Kidney (tissue), 14 donors: ENCODE measurements around the gene NCAM2. TPM values are rescaled to one million over a fixed set of nuclear protein-coding genes. Genes with fewer than 3 reads are reported as not detected.

Experiments
- DNase-seq, 5 donors: peaks; one replicate each; pipeline ENCODE4 v3.0.0-alpha.2; 2013 to 2020
- FAIRE-seq: peaks from 2 replicates; lab custom pipeline; 2012; peaks lifted over from hg19 to GRCh38; lab: Jason Lieb, UNC
- H3K27ac ChIP-seq, 2 donors: one replicate each; pipeline ENCODE4 v1.7.0; 2013; ENCODE audit warnings: low read depth in 2 of 2, low read length in 2 of 2, inconsistent platforms in 1 of 2
- H3K27me3 ChIP-seq: one replicate; pipeline ENCODE4 v1.7.1; 2013; ENCODE audit warnings: low read length, inconsistent platforms; ENCODE audit not compliant: control insufficient read depth, insufficient read depth
- H3K36me3 ChIP-seq, 3 donors: one replicate each; pipeline versions ENCODE4 v1.7.0 to v1.7.1; 2013; ENCODE audit warnings: low read length in 3 of 3, control low read depth in 1 of 3, inconsistent platforms in 1 of 3; ENCODE audit not compliant: insufficient read depth in 3 of 3, control insufficient read depth in 2 of 3
- H3K4me1 ChIP-seq, 3 donors: one replicate each; pipeline versions ENCODE4 v1.7.0 to v1.7.1; 2013; ENCODE audit warnings: low read length in 3 of 3, inconsistent platforms in 1 of 3, low read depth in 1 of 3; ENCODE audit not compliant: control insufficient read depth in 2 of 3, insufficient read depth in 2 of 3
- H3K4me3 ChIP-seq, 3 donors: one replicate each; pipeline versions ENCODE4 v1.7.0 to v1.8.1; 2013; ENCODE audit warnings: low read length in 3 of 3, control low read depth in 1 of 3, inconsistent platforms in 1 of 3
- H3K9ac ChIP-seq, 3 donors: one replicate each; pipeline versions ENCODE4 v1.7.0 to v1.7.1; 2013; ENCODE audit warnings: low read length in 3 of 3, control low read depth in 1 of 3, inconsistent platforms in 1 of 3
- H3K9me3 ChIP-seq, 3 donors: one replicate each; pipeline versions ENCODE4 v1.7.0 to v1.7.1; 2013; ENCODE audit warnings: low read length in 3 of 3, control low read depth in 1 of 3, inconsistent platforms in 1 of 3; ENCODE audit not compliant: control insufficient read depth in 2 of 3, insufficient read depth in 1 of 3
- CTCF ChIP-seq: IDR thresholded peaks from 3 replicates; pipeline ENCODE4 v1.5.1; 2012; ENCODE audit warnings: mild to moderate bottlenecking, moderate library complexity, borderline replicate concordance; ENCODE audit not compliant: insufficient read depth; ENCODE audit errors: extremely low read depth
- intact Hi-C: fragments of 100-400 bp; cut with DNase I; formaldehyde crosslinking; loops from one replicate; pipeline ENCODE4 v1.11.1; 2022
- polyA plus RNA-seq: library from polyadenylated mRNA; stranded (reverse); fragments of 350-450 nt; fragmentation: Illumina TruSeq; extraction: RNeasy Lipid Tissue Mini Kit (QIAGEN cat#74804); gene quantifications from one replicate; pipeline ENCODE4 v1.2.3, GENCODE V29; 2014; ENCODE audit warnings: low read depth, low replicate concordance; ENCODE audit not compliant: insufficient read depth
- total RNA-seq: library from RNA; stranded (reverse); fragmentation: NEBNext Ultra II Directional; extraction: Animal tissue kit (Norgen Biotek cat#: 25700); gene quantifications from one replicate; pipeline ENCODE4 v1.2.1, GENCODE V29; 2021
- donor health status: control.
- donor health status: control.
- donor health status: control.
- donor health status: control.
- donor health status: control.
- donor health status: DM: yes; HTN: yes; CAD: no.
- donor health status: Normal renal cell carcinoma (clear cell type).

Gene NCAM2
- total and polyA plus RNA-seq, 2 donors from 2014 or later, result 0.13 to 0.82 TPM

DNA sequence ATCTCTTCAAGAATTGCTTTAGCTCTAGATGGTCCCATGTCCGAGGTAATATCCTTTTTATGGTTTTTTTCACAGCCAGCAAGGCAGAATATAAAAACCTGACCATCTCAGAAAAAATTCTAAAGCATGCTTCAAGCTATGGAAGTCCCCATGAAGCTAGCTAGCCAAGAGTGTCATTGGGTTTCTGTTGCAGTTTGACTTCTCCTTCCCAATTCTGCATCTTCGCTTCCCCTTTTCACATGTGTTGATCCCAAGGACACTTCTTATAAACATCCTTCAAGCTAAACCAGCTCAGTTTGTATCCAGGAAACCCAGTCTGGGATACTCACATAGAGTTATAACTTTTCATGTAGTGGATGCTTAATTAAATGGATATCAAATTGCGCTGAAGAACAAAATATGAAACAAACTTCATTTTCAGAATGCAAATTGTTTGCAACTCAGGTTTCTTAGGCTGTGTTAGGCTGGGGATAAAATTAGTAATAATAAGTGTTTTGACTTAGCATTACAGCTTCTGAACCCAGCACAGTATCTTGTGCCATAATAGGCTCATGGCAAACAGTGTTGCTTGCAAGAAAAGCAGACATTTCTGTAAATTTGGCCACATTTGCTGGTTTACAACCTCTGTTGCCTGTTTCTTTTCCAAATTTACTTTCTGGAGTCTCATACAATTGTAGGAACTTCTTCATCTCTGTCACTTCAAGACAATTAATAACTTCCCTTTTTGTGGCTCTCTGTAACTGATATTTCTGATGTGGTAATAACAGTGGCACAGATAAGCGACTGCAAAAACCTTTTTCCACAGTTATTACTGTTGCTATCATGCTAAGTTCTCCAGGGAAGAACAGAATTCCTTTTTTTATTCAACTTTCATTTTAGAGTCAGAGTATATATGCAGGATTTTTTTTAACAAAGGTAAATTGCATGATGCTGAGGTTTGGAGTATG lies 53.2 kb downstream of the NCAM2 start:
- FAIRE-seq (no peak), DNase-seq (no peak)
- no peak overlapping the region for H3K4me3 ChIP-seq
- no peaks in the 10 kb centered on the region for H3K9me3 ChIP-seq
- intact Hi-C loops, result no loop called here
- no peaks in the 10 kb centered on the region for H3K36me3 ChIP-seq
- no peaks in the 10 kb centered on the region for H3K4me1 ChIP-seq
- H3K27me3 ChIP-seq, result no peaks in the 10 kb centered on the region
- H3K27ac ChIP-seq, result no peak overlapping the region
- no peak overlapping the region for H3K9ac ChIP-seq
- TF ChIP-seq CTCF, result no peak

DNA sequence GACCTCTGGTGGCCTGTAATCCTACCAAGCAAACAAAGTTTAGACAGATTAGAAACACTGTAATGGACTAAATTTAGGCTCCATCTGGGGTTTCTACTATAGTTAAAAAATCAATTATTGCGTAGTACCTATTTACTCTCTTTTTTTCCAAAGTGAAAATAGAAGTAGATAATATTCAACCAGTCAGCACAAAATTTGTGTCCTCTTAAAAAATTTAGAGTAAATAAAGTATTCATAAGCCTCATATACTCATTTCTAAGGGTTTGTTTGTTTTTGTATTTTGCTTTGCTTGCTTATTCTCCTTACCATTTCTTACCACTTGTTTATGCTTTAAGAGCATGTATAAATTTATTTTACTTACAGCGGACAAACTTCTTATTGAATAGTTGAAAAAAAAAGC lies 54.5 kb downstream of the NCAM2 start:
- no peak for TF ChIP-seq CTCF
- no peak for FAIRE-seq
- H3K36me3 ChIP-seq, result no peaks in the 10 kb centered on the region
- no peak overlapping the region for H3K27ac ChIP-seq
- no peaks in the 10 kb centered on the region for H3K4me1 ChIP-seq
- H3K27me3 ChIP-seq, result no peaks in the 10 kb centered on the region
- H3K9me3 ChIP-seq, result no peaks in the 10 kb centered on the region
- intact Hi-C loops, result no loop called here
- H3K9ac ChIP-seq, result no peak overlapping the region
- no peak overlapping the region for H3K4me3 ChIP-seq
- DNase-seq, result no peak

DNA sequence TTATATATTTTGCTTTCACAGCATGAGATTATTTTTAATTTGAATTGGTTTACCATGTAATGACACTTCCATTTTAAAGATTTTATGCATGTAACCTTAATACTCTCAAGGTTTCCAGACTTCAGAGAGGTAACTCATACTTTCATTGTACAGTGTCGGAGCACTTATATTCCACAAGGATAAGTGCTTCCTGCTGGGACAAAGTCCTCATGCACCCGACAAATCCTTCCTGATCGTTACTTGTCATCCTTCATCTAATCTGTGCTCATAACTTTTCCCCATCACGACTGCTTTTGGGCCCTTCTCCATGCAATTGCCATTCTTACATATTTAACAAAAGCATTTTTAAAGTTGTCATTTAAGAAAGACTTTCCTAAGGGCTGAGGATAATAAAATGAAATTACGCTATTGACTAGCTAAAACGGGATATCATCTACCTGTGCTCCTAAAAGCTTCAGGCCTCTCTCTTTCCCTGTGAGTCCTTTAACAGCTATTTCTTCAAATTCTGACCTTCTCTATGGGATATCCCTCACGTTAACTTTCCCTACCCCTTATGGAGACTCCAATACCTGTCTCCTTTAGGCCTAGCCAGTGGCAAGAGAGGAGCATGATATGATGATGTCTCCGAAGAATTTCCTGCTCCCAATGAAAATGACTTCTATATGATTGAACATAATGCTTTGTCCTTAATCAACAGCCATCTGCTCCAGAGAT lies 59.3 kb downstream of the NCAM2 start:
- FAIRE-seq (no peak), DNase-seq (no peak)
- Histone ChIP-seq H3K27me3 (no peaks in the 10 kb centered on the region), H3K4me3 (no peak overlapping the region), H3K4me1 (no peaks in the 10 kb centered on the region), H3K9me3 (no peaks in the 10 kb centered on the region), H3K9ac (no peak overlapping the region), H3K27ac (no peak overlapping the region), H3K36me3 (no peaks in the 10 kb centered on the region)
- no peak for TF ChIP-seq CTCF
- intact Hi-C loops, result no loop called here
